ENCODE measurements around the gene PAX1.

PAX1 gene

GRCh38 chr20:21670981-21671380 lies 34.5 kb upstream of the PAX1 start:
- DNase-seq (ENCODE audit: low spot score), result no peak
- H3K27ac ChIP-seq, result no peak overlapping the region
- TF ChIP-seq, protein P1, sequence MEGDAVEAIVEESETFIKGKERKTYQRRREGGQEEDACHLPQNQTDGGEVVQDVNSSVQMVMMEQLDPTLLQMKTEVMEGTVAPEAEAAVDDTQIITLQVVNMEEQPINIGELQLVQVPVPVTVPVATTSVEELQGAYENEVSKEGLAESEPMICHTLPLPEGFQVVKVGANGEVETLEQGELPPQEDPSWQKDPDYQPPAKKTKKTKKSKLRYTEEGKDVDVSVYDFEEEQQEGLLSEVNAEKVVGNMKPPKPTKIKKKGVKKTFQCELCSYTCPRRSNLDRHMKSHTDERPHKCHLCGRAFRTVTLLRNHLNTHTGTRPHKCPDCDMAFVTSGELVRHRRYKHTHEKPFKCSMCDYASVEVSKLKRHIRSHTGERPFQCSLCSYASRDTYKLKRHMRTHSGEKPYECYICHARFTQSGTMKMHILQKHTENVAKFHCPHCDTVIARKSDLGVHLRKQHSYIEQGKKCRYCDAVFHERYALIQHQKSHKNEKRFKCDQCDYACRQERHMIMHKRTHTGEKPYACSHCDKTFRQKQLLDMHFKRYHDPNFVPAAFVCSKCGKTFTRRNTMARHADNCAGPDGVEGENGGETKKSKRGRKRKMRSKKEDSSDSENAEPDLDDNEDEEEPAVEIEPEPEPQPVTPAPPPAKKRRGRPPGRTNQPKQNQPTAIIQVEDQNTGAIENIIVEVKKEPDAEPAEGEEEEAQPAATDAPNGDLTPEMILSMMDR (IDR thresholded peaks at IDR 0.05), result no peak
- H3K4me3 ChIP-seq, result no peak overlapping the region

DNA sequence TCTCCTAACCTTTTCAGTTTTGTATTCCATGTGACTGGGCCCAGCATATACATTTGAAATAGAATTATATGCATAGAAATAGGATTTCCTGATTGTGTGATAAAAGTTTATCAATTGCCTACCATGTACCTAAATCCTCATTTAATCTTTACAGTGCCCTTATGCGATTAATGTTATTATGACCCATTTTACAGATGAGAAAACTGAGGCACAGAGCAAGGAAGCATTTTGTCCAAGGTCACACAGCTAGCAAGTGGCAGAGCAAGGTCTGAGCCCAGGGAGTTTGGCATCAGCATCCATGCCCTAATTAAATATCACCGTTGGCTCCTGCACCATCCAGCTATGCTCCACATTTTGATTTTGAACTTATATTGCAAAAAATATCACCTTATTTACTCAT lies 28.2 kb upstream of the PAX1 start:
- no peak for DNase-seq (ENCODE audit: low spot score)
- TF ChIP-seq, protein P1 (IDR thresholded peaks at IDR 0.05), result no peak
- no peak overlapping the region for H3K4me3 ChIP-seq
- H3K27ac ChIP-seq, result no peak overlapping the region

- H3K27ac ChIP-seq, result no peak overlapping the region
- H3K4me3 ChIP-seq, result no peak overlapping the region
- no peak for DNase-seq (ENCODE audit: low spot score)
- TF ChIP-seq, protein P1 (IDR thresholded peaks at IDR 0.05), result no peak
These were observed 27.7 kb upstream of the PAX1 start for GRCh38 chr20:21677781-21678180.

DNA sequence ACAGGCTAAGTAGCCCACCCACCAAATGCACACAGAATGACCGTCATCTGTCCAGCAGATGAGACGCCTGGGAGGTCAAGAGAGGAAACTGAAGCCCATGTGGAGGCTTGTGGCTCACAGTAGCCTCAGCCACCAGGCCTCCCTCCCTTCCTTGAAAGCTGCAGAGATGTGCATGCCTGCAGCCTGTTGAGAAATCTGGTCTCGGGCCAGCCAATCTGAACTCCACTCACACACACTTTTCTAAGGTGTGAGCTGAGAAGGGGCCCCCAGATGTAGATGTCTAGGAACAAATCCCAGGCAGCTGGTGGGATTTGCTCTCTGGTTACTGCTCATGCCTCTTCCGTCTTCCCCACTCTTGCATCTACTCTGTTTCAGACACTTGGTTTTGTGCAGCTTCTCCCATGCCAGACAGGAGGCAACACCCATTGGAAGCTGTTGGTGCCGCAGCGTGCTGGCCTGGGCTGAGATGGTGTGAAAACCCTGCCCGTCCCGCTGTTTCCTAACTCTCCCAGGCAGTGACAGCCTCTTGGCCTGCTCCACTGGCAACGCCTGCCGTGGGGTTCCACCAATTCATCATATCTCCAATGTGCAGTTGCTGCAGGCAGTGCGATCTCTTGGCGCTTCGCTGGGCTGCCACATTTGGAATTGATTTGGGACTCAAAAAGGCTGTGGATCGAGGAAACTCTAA lies 24.1 kb upstream of the PAX1 start:
- Histone ChIP-seq H3K4me3 (no peak overlapping the region), H3K27ac (no peak overlapping the region)
- DNase-seq (ENCODE audit: low spot score), result no peak
- TF ChIP-seq, protein P1 (IDR thresholded peaks at IDR 0.05), result no peak

GRCh38 chr20:21681922-21682318 lies 23.5 kb upstream of the PAX1 start:
- Histone ChIP-seq H3K27ac (no peak overlapping the region), H3K4me3 (no peak overlapping the region)
- TF ChIP-seq, protein P1 (IDR thresholded peaks at IDR 0.05), result no peak
- no peak for DNase-seq (ENCODE audit: low spot score)

- TF ChIP-seq, protein P1 (IDR thresholded peaks at IDR 0.05), result no peak
- DNase-seq (ENCODE audit: low spot score), result no peak
- no peak overlapping the region for H3K4me3 ChIP-seq
- no peak overlapping the region for H3K27ac ChIP-seq
These were observed 22.9 kb upstream of the PAX1 start for GRCh38 chr20:21682521-21682954.

GRCh38 chr20:21684671-21685070 lies 20.8 kb upstream of the PAX1 start:
- Histone ChIP-seq H3K27ac (no peak overlapping the region), H3K4me3 (no peak overlapping the region)
- DNase-seq (ENCODE audit: low spot score), result no peak
- TF ChIP-seq, protein P1 (IDR thresholded peaks at IDR 0.05), result no peak
